Subcutaneous adipose tissue (tissue), 4 donors: ENCODE measurements around the gene UBAC1. TPM values are rescaled to one million over a fixed set of nuclear protein-coding genes. Genes with fewer than 3 reads are reported as not detected.

ENCODE experiments used
- total RNA-seq, 4 donors: library from RNA; depleted of rRNA; stranded (reverse); fragments of >200 nt; gene quantifications; one replicate each; pipeline ENCODE4 v1.1.0, GENCODE V29; 2016
- TF ChIP-seq, protein P1 (sequence below): fragments of 450-650 bp; IDR thresholded peaks from one replicate; pipeline ENCODE4 v1.5.1; 2016; ENCODE audit warnings: low read depth, mild to moderate bottlenecking, control low read depth, antibody characterized with exemption, moderate library complexity

Gene UBAC1
- total RNA-seq, 4 donors from 2014 or later, result 32.4 to 56.9 (median 51.2) TPM

DNA sequence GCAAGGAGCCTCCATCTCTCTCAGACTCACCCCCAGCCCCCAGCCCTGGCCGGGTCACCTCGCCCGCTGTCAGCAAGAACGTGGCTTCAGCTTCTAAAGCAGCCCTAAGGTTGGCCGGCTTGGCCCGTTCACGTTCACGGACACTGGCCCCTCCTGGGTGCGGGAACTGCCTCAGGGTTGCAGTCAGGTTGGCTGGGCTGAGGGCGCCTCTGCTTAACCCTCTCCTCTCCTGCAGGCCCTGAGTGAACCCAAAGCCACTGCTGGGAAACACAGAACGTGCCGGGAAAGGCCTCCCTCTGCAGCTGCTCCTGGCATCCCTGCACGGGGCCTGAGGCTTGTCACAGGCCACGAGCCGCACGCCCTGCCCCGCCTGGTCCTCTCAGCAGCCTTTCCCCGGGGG, 40.1 kb upstream of the UBAC1 start:
- TF ChIP-seq, protein P1, sequence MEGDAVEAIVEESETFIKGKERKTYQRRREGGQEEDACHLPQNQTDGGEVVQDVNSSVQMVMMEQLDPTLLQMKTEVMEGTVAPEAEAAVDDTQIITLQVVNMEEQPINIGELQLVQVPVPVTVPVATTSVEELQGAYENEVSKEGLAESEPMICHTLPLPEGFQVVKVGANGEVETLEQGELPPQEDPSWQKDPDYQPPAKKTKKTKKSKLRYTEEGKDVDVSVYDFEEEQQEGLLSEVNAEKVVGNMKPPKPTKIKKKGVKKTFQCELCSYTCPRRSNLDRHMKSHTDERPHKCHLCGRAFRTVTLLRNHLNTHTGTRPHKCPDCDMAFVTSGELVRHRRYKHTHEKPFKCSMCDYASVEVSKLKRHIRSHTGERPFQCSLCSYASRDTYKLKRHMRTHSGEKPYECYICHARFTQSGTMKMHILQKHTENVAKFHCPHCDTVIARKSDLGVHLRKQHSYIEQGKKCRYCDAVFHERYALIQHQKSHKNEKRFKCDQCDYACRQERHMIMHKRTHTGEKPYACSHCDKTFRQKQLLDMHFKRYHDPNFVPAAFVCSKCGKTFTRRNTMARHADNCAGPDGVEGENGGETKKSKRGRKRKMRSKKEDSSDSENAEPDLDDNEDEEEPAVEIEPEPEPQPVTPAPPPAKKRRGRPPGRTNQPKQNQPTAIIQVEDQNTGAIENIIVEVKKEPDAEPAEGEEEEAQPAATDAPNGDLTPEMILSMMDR, result no peak

GRCh38 chr9:135998410-135999071, 37.4 kb upstream of the UBAC1 start:
- TF ChIP-seq, protein P1, result no peak

- TF ChIP-seq, protein P1, result no peak
Observed at GRCh38 chr9:135998016-135998380, 36.8 kb upstream of the UBAC1 start.

DNA sequence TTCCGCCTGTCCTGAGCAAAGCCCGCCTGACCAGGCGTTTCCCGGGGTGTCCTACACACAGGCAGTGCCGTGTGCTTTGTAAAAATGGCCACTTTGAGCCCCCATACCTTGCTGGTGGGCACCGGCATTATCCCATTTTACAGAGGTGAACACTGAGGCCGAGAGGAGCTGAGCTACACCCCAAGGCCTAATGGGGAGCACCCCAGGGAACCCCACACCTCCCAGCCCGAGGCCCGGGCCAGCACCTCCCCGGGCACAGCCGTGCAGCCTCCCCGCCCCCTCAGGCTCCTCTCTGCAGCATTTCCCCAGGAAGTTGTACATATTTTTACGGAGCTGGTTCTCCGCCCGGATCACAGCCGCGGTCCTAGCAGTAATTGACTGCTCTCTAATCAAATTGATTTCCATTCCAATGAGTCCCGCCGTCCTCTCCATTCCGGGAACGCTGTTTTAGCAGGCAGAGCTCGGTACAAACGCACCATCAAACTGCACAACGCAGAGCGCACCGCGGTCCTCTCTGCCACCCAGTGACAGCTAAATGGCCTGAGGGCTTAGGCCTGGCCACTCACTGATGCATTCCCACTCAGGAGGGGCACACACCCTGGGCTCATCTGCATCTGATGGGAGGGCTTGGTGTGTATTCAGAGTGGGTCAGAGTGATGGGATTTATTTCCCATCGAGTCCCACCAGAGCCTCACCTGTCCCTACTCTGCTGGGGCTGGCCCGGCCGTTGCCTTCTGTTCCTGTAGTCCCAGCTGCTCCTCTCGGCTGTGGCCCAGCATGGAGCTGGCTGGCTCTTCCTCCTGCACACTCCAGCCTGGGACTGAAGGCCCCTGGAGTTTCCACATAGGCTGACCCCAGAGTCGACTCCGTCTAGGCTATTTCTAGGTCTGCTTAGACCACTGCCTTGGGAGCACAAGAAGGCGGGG, 36.2 kb upstream of the UBAC1 start:
- TF ChIP-seq, protein P1, result no peak

GRCh38 chr9:135995816-135996215, 34.6 kb upstream of the UBAC1 start:
- TF ChIP-seq, protein P1, result no peak

DNA sequence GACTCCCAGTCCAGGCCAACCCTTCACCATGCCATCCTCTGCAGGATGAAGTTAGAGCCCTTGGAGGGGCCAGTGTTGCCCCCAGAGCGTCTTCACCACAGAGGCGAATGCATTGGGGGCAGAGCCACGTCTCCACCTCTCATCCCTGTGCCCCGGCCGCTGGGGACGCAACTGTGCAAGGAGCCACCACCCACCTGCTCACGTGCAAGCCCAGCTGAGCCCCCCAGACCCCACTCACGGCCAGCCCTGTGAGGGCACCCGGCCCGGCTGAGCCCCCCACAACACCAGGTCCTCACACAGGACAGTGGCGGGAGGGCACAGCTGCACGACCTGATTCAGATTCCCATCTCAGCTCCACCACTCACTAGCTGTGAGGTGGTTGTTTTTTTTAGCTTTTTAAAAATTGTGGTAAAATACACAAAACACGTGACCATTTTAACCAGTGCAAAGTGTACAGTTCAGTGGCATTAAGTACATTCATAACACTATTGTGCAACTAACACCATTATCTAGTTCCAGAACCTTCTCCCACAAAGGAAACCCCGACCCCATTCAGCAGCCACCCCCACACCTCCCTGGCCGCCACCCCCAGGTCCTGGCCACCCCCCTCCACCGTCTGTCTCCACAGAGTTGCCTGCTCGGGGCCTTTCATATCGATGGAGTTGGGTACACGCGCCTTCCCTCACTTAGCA, 33.5 kb upstream of the UBAC1 start:
- TF ChIP-seq, protein P1, result no peak
